HG03521 (cell line): ENCODE measurements around the gene EPC2.

Experiments
- ATAC-seq: cut with Tn5 transposase; IDR thresholded peaks from one replicate; pipeline ENCODE4 v1.9.1; 2021; ENCODE audit warnings: mild to moderate bottlenecking, moderate library complexity; ENCODE audit not compliant: unreplicated experiment

The EPC2 gene

GRCh38 chr2:148643998-148644882 is at the start of gene EPC2:
EPC2 (plus strand) TSS chr2:148644751; CDS start chr2:148645018, 267 bp downstream.
- peak; percentile 52 for ATAC-seq

GRCh38 chr2:148596018-148596417 is 48.5 kb upstream of the EPC2 start:
- no peak for ATAC-seq

GRCh38 chr2:148599109-148599991 is 45.2 kb upstream of the EPC2 start:
- ATAC-seq, result no peak

GRCh38 chr2:148602885-148603561 is 41.5 kb upstream of the EPC2 start:
- ATAC-seq, result peak; percentile 26

- peak; percentile 99 for ATAC-seq
Observed at GRCh38 chr2:148603562-148603920, 41.0 kb upstream of the EPC2 start.

GRCh38 chr2:148604927-148605326 is 39.6 kb upstream of the EPC2 start:
- no peak for ATAC-seq

GRCh38 chr2:148607566-148607965 is 37.0 kb upstream of the EPC2 start:
- no peak for ATAC-seq

GRCh38 chr2:148613231-148614013 is 31.1 kb upstream of the EPC2 start:
- no peak for ATAC-seq

- ATAC-seq, result peak; percentile 17
Observed at GRCh38 chr2:148614014-148614321, 30.6 kb upstream of the EPC2 start.

GRCh38 chr2:148614322-148615049 is 30.1 kb upstream of the EPC2 start:
- peak; percentile 96 for ATAC-seq

- no peak for ATAC-seq
Observed at GRCh38 chr2:148615381-148615841, 29.1 kb upstream of the EPC2 start.

GRCh38 chr2:148616662-148617061 is 27.9 kb upstream of the EPC2 start:
- no peak for ATAC-seq

GRCh38 chr2:148617219-148617618 is 27.3 kb upstream of the EPC2 start:
- no peak for ATAC-seq

- ATAC-seq, result no peak
Observed at GRCh38 chr2:148619560-148620195, 24.9 kb upstream of the EPC2 start.

GRCh38 chr2:148622366-148622765 is 22.2 kb upstream of the EPC2 start:
- no peak for ATAC-seq

GRCh38 chr2:148623086-148623485 is 21.5 kb upstream of the EPC2 start:
- no peak for ATAC-seq

GRCh38 chr2:148627224-148627623 is 17.3 kb upstream of the EPC2 start:
- no peak for ATAC-seq

GRCh38 chr2:148634749-148635148 is 9.8 kb upstream of the EPC2 start:
- no peak for ATAC-seq

- no peak for ATAC-seq
Observed at GRCh38 chr2:148638543-148638942, 6.0 kb upstream of the EPC2 start.
